Endothelial cell of umbilical vein (primary cell): ENCODE measurements around the gene CUBN. TPM values are rescaled to one million over a fixed set of nuclear protein-coding genes. Genes with fewer than 3 reads are reported as not detected.

ENCODE experiments used
- BruUV-seq: library from RNA; stranded (reverse); fragments of 400-500 nt; replicated peaks from 2 replicates; lab custom pipeline; 2021; lab: Mats Ljungman, UMichigan
- CTCF ChIA-PET: fragments of 300-600, 350-600 bp; sonication (Branson Sonifier 250); formaldehyde crosslinking; loops from one replicate; lab custom pipeline; 2021; ENCODE audit warnings: antibody characterized with exemption, inconsistent platforms; lab: Charles Lee
- POLR2A ChIA-PET: fragments of 300-600, 350-600 bp; sonication (Branson Sonifier 250); formaldehyde crosslinking; loops from one replicate; lab custom pipeline; 2021; ENCODE audit warnings: antibody characterized with exemption, inconsistent platforms; lab: Charles Lee
- DNase-seq: peaks from one replicate; pipeline ENCODE4 v3.0.0-alpha.2; 2011; ENCODE audit warnings: low read depth, low spot score
- FAIRE-seq: peaks from 2 replicates; lab custom pipeline; 2011; peaks lifted over from hg19 to GRCh38; lab: Jason Lieb, UNC
- H2AFZ ChIP-seq: 2 replicates; pipeline ENCODE4 v1.6.0; 2012; ENCODE audit warnings: low read depth, low read length, control low read depth, inconsistent platforms
- H3K27ac ChIP-seq: 2 replicates; pipeline ENCODE4 v1.5.1; 2011; ENCODE audit warnings: low read depth, mild to moderate bottlenecking, control low read depth, low read length, moderate library complexity; ENCODE audit not compliant: insufficient read depth
- H3K27me3 ChIP-seq, 2 experiments: 2 replicates each; pipeline versions ENCODE4 v1.6.0 to v1.6.1; 2011; ENCODE audit warnings: low read length in 2 of 2, mixed read lengths in 1 of 2; ENCODE audit not compliant: control insufficient read depth in 2 of 2, insufficient read depth in 2 of 2
- H3K36me3 ChIP-seq, 2 experiments: 2 replicates in 1 of 2; 3 replicates in 1 of 2; pipeline ENCODE4 v1.5.1; 2011; ENCODE audit warnings: low read length in 2 of 2, mild to moderate bottlenecking in 1 of 2, moderate library complexity in 1 of 2; ENCODE audit not compliant: control insufficient read depth in 2 of 2, insufficient read depth in 2 of 2; ENCODE audit errors: extremely low read depth in 1 of 2
- H3K4me1 ChIP-seq: 3 replicates; pipeline ENCODE4 v1.5.1; 2011; ENCODE audit warnings: mild to moderate bottlenecking, low read length; ENCODE audit not compliant: control insufficient read depth, insufficient read depth; ENCODE audit errors: extremely low read depth
- H3K4me2 ChIP-seq: 2 replicates; pipeline ENCODE4 v1.6.1; 2011; ENCODE audit warnings: low read length, control low read depth, mixed read lengths; ENCODE audit not compliant: insufficient read depth
- H3K4me3 ChIP-seq, 3 experiments: fragments of 200-600 bp in 1 of 3; sonication (generic), shearing (Covaris generic) in 1 of 3; replicated peaks in 1 of 3; 2 replicates each; pipeline ENCODE4 v1.5.1; 2011 to 2016; ENCODE audit warnings: control low read depth in 3 of 3, low read length in 3 of 3, mild to moderate bottlenecking in 2 of 3, inconsistent platforms in 1 of 3, low read depth in 1 of 3, moderate library complexity in 1 of 3; ENCODE audit not compliant: insufficient read depth in 1 of 3
- H3K79me2 ChIP-seq: 2 replicates; pipeline ENCODE4 v1.6.0; 2012; ENCODE audit warnings: low read length, inconsistent platforms; ENCODE audit not compliant: control insufficient read depth, insufficient read depth
- H3K9ac ChIP-seq: replicated peaks from 2 replicates; pipeline ENCODE3; 2011; ENCODE audit warnings: low read length, control low read depth; ENCODE audit not compliant: insufficient read depth; ENCODE audit errors: extremely low read depth
- H3K9me1 ChIP-seq: replicated peaks from 3 replicates; pipeline ENCODE4 v1.6.0; 2011; ENCODE audit warnings: mild to moderate bottlenecking, low read length; ENCODE audit not compliant: control insufficient read depth, insufficient read depth; ENCODE audit errors: extremely low read depth
- H3K9me3 ChIP-seq: replicated peaks from 2 replicates; pipeline ENCODE4 v1.5.1; 2012; ENCODE audit warnings: low read length, inconsistent platforms; ENCODE audit not compliant: control insufficient read depth, insufficient read depth
- H4K20me1 ChIP-seq: replicated peaks from 2 replicates; pipeline ENCODE3; 2011; ENCODE audit warnings: mild to moderate bottlenecking, low read length; ENCODE audit not compliant: control insufficient read depth, insufficient read depth; ENCODE audit errors: extremely low read depth
- EZH2 ChIP-seq: IDR thresholded peaks from 2 replicates; pipeline ENCODE4 v1.6.1; 2012; ENCODE audit warnings: borderline replicate concordance, low read depth, mild to moderate bottlenecking, moderate library complexity, low read length, inconsistent platforms; ENCODE audit not compliant: severe bottlenecking
- FOS ChIP-seq: IDR thresholded peaks from 2 replicates; pipeline ENCODE4 v1.6.1; 2011; ENCODE audit warnings: mild to moderate bottlenecking, low read length, moderate library complexity, borderline replicate concordance; ENCODE audit not compliant: insufficient read depth
- GATA2 ChIP-seq: IDR thresholded peaks from 2 replicates; pipeline ENCODE4 v1.7.0; 2011; ENCODE audit warnings: low read depth, mild to moderate bottlenecking, moderate library complexity, mixed read lengths, low read length; ENCODE audit not compliant: insufficient read length, insufficient read depth
- JUN ChIP-seq: IDR thresholded peaks from 2 replicates; pipeline ENCODE4 v1.6.1; 2011; ENCODE audit warnings: borderline replicate concordance, low read depth; ENCODE audit not compliant: insufficient read length, insufficient read depth
- MYC ChIP-seq: IDR thresholded peaks from one replicate; pipeline ENCODE4 v1.6.1; 2011; ENCODE audit warnings: mild to moderate bottlenecking, low read depth, low read length
- POLR2A ChIP-seq: IDR thresholded peaks from 2 replicates; pipeline ENCODE4 v1.6.1; 2012; ENCODE audit warnings: low read depth, mild to moderate bottlenecking, control low read depth, low read length
- POLR2AphosphoS5 ChIP-seq: IDR thresholded peaks from 2 replicates; pipeline ENCODE4 v1.6.1; 2012; ENCODE audit warnings: low read depth, mild to moderate bottlenecking, control low read depth, low read length, moderate library complexity; ENCODE audit not compliant: insufficient read depth
- dilution Hi-C: fragments of 300-500 bp; cut with MboI; formaldehyde crosslinking; loops from one replicate; pipeline ENCODE4 v1.15.0; 2019; ENCODE audit warnings: low sequenced_read_pairs; ENCODE audit not compliant: extremely low pct_ligation_motif_present
- intact Hi-C: fragments of 100-400 bp; cut with micrococcal nuclease; formaldehyde crosslinking; loops from one replicate; pipeline ENCODE4 v1.10.0; 2022
- polyA plus RNA-seq, 4 experiments: library from polyadenylated mRNA; depleted of rRNA in 3 of 4; stranded (reverse) in 3 of 4; unstranded in 1 of 4; fragments of >200 nt; gene quantifications; 2 replicates each; pipeline versions ENCODE4 v1.2.1 to v1.2.3, GENCODE V29; 2011 to 2012; ENCODE audit warnings: missing spikeins in 1 of 4
- total RNA-seq: library from RNA; stranded (reverse); gene quantifications from 2 replicates; pipeline ENCODE4 v1.2.3, GENCODE V29; 2021
- TF ChIP-seq, protein P1 (sequence below): IDR thresholded peaks from 2 replicates; pipeline ENCODE4 v1.6.1; 2011; ENCODE audit not compliant: insufficient read depth, insufficient read length
- TF ChIP-seq, protein P2 (sequence below), 2 donors: IDR thresholded peaks; 1 replicate in 1 of 2; 2 replicates in 1 of 2; pipeline ENCODE4 v1.5.1; 2011; ENCODE audit warnings: low read length in 2 of 2, mild to moderate bottlenecking in 2 of 2, moderate library complexity in 2 of 2, control low read depth in 1 of 2, inconsistent platforms in 1 of 2, low read depth in 1 of 2; ENCODE audit not compliant: insufficient read depth in 1 of 2; ENCODE audit errors: extremely low read depth in 1 of 2

Gene CUBN
- total and polyA plus RNA-seq, 2 donors (not counting 3 experiments of a cell fraction or from before 2014, with no cell fraction given): 2.7 to 4.6 TPM

DNA sequence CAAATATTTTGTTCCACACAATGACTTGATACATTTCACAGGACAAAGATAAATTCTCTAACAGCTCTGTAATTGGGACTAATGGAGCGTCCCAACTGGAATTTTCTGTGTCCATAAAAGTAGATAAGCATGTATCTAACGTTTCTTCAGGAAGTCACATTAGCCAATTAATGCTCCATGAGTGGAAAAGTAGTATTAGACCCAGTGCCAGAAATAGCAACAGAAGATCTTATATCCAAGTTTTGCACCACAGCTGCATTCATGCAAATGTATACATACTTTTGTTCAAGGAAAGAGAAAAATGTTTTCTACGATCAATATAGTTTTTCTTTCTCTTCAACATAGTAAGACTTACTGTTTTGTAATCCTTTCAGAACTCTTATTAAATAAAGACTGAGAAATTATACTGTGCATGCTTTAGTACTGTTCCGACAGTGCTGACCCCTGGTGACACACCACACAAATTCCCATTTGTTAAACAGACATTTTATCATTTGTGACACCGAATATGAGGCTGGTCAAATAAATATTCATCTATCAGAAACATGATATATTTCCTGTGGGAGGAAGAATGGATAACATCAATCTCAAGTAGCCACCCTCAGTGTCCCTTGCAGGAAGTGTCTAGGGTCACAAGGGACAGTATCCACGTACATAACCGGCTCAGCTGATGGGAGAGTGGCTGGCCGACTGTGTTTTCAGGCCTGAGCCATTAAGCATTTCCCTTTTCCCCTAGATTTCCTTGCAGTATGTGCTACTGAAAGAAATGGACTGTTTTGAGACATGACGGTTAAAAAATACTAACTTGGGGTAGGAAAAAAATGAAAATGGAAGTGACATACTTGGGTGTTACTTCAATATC lies 210.3 kb downstream of the CUBN start:
- POLR2A ChIA-PET: no interaction called here
- no peaks in the 10 kb centered on the region for H3K79me2 ChIP-seq
- DNase-seq: peak; percentile 41
- H3K27ac ChIP-seq: peak overlapping the region; percentile 20
- H3K9ac ChIP-seq: no peak overlapping the region
- H3K36me3 ChIP-seq: no peaks in the 10 kb centered on the region
- no TSS peak for BruUV-seq
- peak overlapping the region; percentile 40 for H3K4me2 ChIP-seq
- H3K9me1 ChIP-seq: no peaks in the 10 kb centered on the region
- H2AFZ ChIP-seq: peak overlapping the region; percentile 93
- H3K4me1 ChIP-seq: peaks cover 10% of the 10 kb centered on the region
- H3K27me3 ChIP-seq: no peaks in the 10 kb centered on the region
- FAIRE-seq: peak; percentile 46
- no peaks in the 10 kb centered on the region for H4K20me1 ChIP-seq
- no peaks in the 10 kb centered on the region for H3K9me3 ChIP-seq
- dilution Hi-C loops (no loop called here), intact Hi-C loops (loop anchor here (1.0 kb wide), 1 partner anchor 9 kb away; no protein-coding TSS in a partner anchor)
- peak; percentile 31 for TF ChIP-seq GATA2
- no peak for TF ChIP-seq JUN
- no peak overlapping the region for H3K4me3 ChIP-seq
- CTCF ChIA-PET: interaction anchor here (0.8 to 1.2 kb wide), 3 partner anchors 26 to 28 kb away, joined by 4 read pairs; no protein-coding TSS in a partner anchor

DNA sequence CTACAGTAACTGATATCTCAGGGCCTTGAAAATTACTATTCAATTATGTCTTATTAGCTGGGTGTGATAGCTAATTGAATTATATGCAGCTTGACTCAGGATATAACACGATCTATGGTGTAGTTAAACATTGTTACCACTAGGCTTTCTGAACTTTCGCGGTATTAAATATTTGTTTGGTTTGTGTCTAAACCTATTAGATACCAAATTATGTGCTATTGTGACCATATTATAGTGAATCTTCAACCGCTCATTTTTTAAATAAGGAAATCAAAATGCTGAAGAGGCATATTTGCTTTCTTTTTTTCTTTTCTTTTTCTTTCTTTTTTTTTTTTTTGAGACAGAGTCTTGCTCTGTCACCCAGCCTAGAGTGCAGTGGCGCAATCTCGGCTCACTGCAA lies 213.1 kb downstream of the CUBN start:
- ChIA-PET POLR2A (no interaction called here), CTCF (interaction anchor here (1.1 kb wide), 1 partner anchor 28 kb away, joined by 3 read pairs; no protein-coding TSS in a partner anchor)
- BruUV-seq: no TSS peak
- H3K4me3 ChIP-seq: no peak overlapping the region
- no peaks in the 10 kb centered on the region for H3K79me2 ChIP-seq
- H3K36me3 ChIP-seq: no peaks in the 10 kb centered on the region
- H3K9ac ChIP-seq: no peak overlapping the region
- no peaks in the 10 kb centered on the region for H4K20me1 ChIP-seq
- no peak overlapping the region for H2AFZ ChIP-seq
- DNase-seq (no peak), FAIRE-seq (no peak)
- H3K27me3 ChIP-seq: no peaks in the 10 kb centered on the region
- no peaks in the 10 kb centered on the region for H3K9me1 ChIP-seq
- dilution Hi-C loops: no loop called here
- H3K4me1 ChIP-seq: peaks cover 10% of the 10 kb centered on the region
- no peak overlapping the region for H3K4me2 ChIP-seq
- intact Hi-C loops: no loop called here
- TF ChIP-seq POLR2AphosphoS5: no peak
- TF ChIP-seq, protein P1, sequence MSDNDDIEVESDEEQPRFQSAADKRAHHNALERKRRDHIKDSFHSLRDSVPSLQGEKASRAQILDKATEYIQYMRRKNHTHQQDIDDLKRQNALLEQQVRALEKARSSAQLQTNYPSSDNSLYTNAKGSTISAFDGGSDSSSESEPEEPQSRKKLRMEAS: no peak
- no peak for TF ChIP-seq FOS
- no peak for TF ChIP-seq MYC
- no peak for TF ChIP-seq EZH2
- TF ChIP-seq JUN: no peak
- TF ChIP-seq, protein P2, sequence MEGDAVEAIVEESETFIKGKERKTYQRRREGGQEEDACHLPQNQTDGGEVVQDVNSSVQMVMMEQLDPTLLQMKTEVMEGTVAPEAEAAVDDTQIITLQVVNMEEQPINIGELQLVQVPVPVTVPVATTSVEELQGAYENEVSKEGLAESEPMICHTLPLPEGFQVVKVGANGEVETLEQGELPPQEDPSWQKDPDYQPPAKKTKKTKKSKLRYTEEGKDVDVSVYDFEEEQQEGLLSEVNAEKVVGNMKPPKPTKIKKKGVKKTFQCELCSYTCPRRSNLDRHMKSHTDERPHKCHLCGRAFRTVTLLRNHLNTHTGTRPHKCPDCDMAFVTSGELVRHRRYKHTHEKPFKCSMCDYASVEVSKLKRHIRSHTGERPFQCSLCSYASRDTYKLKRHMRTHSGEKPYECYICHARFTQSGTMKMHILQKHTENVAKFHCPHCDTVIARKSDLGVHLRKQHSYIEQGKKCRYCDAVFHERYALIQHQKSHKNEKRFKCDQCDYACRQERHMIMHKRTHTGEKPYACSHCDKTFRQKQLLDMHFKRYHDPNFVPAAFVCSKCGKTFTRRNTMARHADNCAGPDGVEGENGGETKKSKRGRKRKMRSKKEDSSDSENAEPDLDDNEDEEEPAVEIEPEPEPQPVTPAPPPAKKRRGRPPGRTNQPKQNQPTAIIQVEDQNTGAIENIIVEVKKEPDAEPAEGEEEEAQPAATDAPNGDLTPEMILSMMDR (IDR thresholded peaks at IDR 0.05; ENCODE audit: extremely low read depth in 1 of 2, insufficient read depth in 1 of 2, low read depth in 1 of 2, low read length in 2 of 2): no peak
- TF ChIP-seq GATA2: no peak
- no peak for TF ChIP-seq POLR2A
- no peak overlapping the region for H3K27ac ChIP-seq
- H3K9me3 ChIP-seq: no peaks in the 10 kb centered on the region
